Skeletal muscle cell (primary cell): ENCODE results near the gene INPP5B.
A peak's percentile ranks its signal among the peaks of the same experiment; 100 is the strongest.

Experiments
- DNase-seq: peaks from one replicate; pipeline ENCODE4 v3.0.0-alpha.2; 2010; ENCODE audit warnings: low read depth
- H3K4me3 ChIP-seq: 2 replicates; pipeline ENCODE4 v1.5.1; 2011; ENCODE audit warnings: low read depth, mild to moderate bottlenecking, control low read depth, low read length, moderate library complexity

The INPP5B gene

GRCh38 chr1:37888022-37888700 lies 58.7 kb downstream of the INPP5B start:
- DNase-seq: no peak
- no peak overlapping the region for H3K4me3 ChIP-seq

GRCh38 chr1:37884145-37884544 lies 62.7 kb downstream of the INPP5B start:
- H3K4me3 ChIP-seq: no peak overlapping the region
- DNase-seq: no peak

- H3K4me3 ChIP-seq: no peak overlapping the region
- DNase-seq: no peak
Measured at GRCh38 chr1:37883671-37884070, 63.2 kb downstream of the INPP5B start.

GRCh38 chr1:37879865-37880264 lies 67.0 kb downstream of the INPP5B start:
- no peak for DNase-seq
- no peak overlapping the region for H3K4me3 ChIP-seq

GRCh38 chr1:37878071-37878470 lies 68.8 kb downstream of the INPP5B start:
- DNase-seq: no peak
- H3K4me3 ChIP-seq: no peak overlapping the region

- no peak for DNase-seq
- H3K4me3 ChIP-seq: no peak overlapping the region
Measured at GRCh38 chr1:37875833-37876232, 71.0 kb downstream of the INPP5B start.

- no peak overlapping the region for H3K4me3 ChIP-seq
- DNase-seq: no peak
Measured at GRCh38 chr1:37872692-37873091, 74.2 kb downstream of the INPP5B start.

GRCh38 chr1:37868466-37868865 lies 78.4 kb downstream of the INPP5B start:
- DNase-seq: no peak
- H3K4me3 ChIP-seq: no peak overlapping the region

- DNase-seq: no peak
- no peak overlapping the region for H3K4me3 ChIP-seq
Measured at GRCh38 chr1:37867784-37868183, 79.1 kb downstream of the INPP5B start.

- H3K4me3 ChIP-seq: no peak overlapping the region
- no peak for DNase-seq
Measured at GRCh38 chr1:37866491-37866890, 80.4 kb downstream of the INPP5B start.

- DNase-seq: no peak
- H3K4me3 ChIP-seq: no peak overlapping the region
Measured at GRCh38 chr1:37865348-37866120, 81.3 kb downstream of the INPP5B start.

- peak; percentile 50 for DNase-seq
- H3K4me3 ChIP-seq: no peak overlapping the region
Measured at GRCh38 chr1:37862330-37862729, 84.5 kb downstream of the INPP5B start.

GRCh38 chr1:37861151-37861550 lies 85.7 kb downstream of the INPP5B start:
- no peak for DNase-seq
- no peak overlapping the region for H3K4me3 ChIP-seq

- peak overlapping the region; percentile 100 for H3K4me3 ChIP-seq
- no peak for DNase-seq
Measured at GRCh38 chr1:37860346-37860666, 86.5 kb downstream of the INPP5B start.

- H3K4me3 ChIP-seq: peak within 1 kb of the TSS; percentile 100
- DNase-seq: peak; percentile 87
Measured at GRCh38 chr1:37859507-37860345, 87.1 kb downstream of the INPP5B start, which contains the start of gene MTF1. Gene MTF1 (minus strand): TSS chr1:37859592. CDS start chr1:37857658, 1,934 bp downstream.

- no peak for DNase-seq
Measured at GRCh38 chr1:37858931-37859506, 87.8 kb downstream of the INPP5B start.

GRCh38 chr1:37854406-37854805 lies 92.4 kb downstream of the INPP5B start:
- DNase-seq: no peak
- H3K4me3 ChIP-seq: no peak overlapping the region

More at GRCh38 chr1:37858931-37859506, 87.8 kb downstream of the INPP5B start:
- peak overlapping the region; percentile 100 for H3K4me3 ChIP-seq

- no peak for DNase-seq
- no peak overlapping the region for H3K4me3 ChIP-seq
Measured at GRCh38 chr1:37853157-37853556, 93.7 kb downstream of the INPP5B start.

- DNase-seq: no peak
- no peak overlapping the region for H3K4me3 ChIP-seq
Measured at GRCh38 chr1:37851782-37852210, 95.1 kb downstream of the INPP5B start.

- H3K4me3 ChIP-seq: no peak overlapping the region
- DNase-seq: no peak
Measured at GRCh38 chr1:37851262-37851661, 95.6 kb downstream of the INPP5B start.
